CD14-positive monocyte (primary cell): ENCODE measurements around the gene PCDH15. TPM values are rescaled to one million over a fixed set of nuclear protein-coding genes. Genes with fewer than 3 reads are reported as not detected.

ENCODE experiments used
- DNase-seq, 3 donors: peaks; one replicate each; pipeline ENCODE4 v3.0.0-alpha.2; 2011 to 2022
- H2AFZ ChIP-seq: 2 replicates; pipeline ENCODE4 v1.6.0; 2012; ENCODE audit warnings: mild to moderate bottlenecking, low read depth, low read length, inconsistent platforms; ENCODE audit not compliant: insufficient read depth, poor library complexity, severe bottlenecking
- H3K27ac ChIP-seq, 2 donors: 1 replicate in 1 of 2; 2 replicates in 1 of 2; pipeline ENCODE4 v1.5.1; 2012 to 2013; ENCODE audit warnings: low read length in 2 of 2, control low read depth in 1 of 2, inconsistent platforms in 1 of 2, low read depth in 1 of 2, mild to moderate bottlenecking in 1 of 2
- H3K27me3 ChIP-seq, 2 donors: one replicate each; pipeline versions ENCODE4 v1.6.0 to v1.6.1; 2011 to 2013; ENCODE audit warnings: low read length in 2 of 2; ENCODE audit not compliant: control insufficient read depth in 2 of 2, insufficient read depth in 2 of 2
- H3K36me3 ChIP-seq, 2 donors: replicated peaks in 1 of 2; 1 replicate in 1 of 2; 2 replicates in 1 of 2; pipeline versions ENCODE4 v1.5.1 to v1.6.1; 2012 to 2013; ENCODE audit warnings: low read length in 2 of 2, control low read depth in 1 of 2, inconsistent platforms in 1 of 2, mild to moderate bottlenecking in 1 of 2; ENCODE audit not compliant: insufficient read depth in 2 of 2, control insufficient read depth in 1 of 2
- H3K4me1 ChIP-seq, 2 donors: 1 replicate in 1 of 2; 2 replicates in 1 of 2; pipeline versions ENCODE4 v1.5.1 to v1.6.1; 2012 to 2013; ENCODE audit warnings: low read length in 2 of 2, control low read depth in 1 of 2, inconsistent platforms in 1 of 2, mild to moderate bottlenecking in 1 of 2, moderate library complexity in 1 of 2; ENCODE audit not compliant: insufficient read depth in 2 of 2, control insufficient read depth in 1 of 2
- H3K4me2 ChIP-seq: replicated peaks from 2 replicates; pipeline ENCODE3; 2012; ENCODE audit warnings: low read length, moderate library complexity, mild to moderate bottlenecking; ENCODE audit not compliant: poor library complexity, severe bottlenecking; ENCODE audit errors: extremely low read depth
- H3K4me3 ChIP-seq, 3 experiments: fragments of 200-600 bp in 1 of 3; sonication (generic) in 1 of 3; replicated peaks in 1 of 3; 1 replicate in 2 of 3; 2 replicates in 1 of 3; pipeline ENCODE4 v1.5.1; 2011 to 2013; ENCODE audit warnings: low read length in 3 of 3, mild to moderate bottlenecking in 3 of 3, control low read depth in 2 of 3, low read depth in 2 of 3, inconsistent platforms in 1 of 3, moderate library complexity in 1 of 3
- H3K79me2 ChIP-seq: 2 replicates; pipeline ENCODE4 v1.6.0; 2012; ENCODE audit warnings: mild to moderate bottlenecking, control low read depth, inconsistent platforms, low read length, moderate library complexity; ENCODE audit not compliant: insufficient read depth
- H3K9ac ChIP-seq: 2 replicates; pipeline ENCODE4 v1.6.0; 2017; ENCODE audit warnings: low read length, mild to moderate bottlenecking; ENCODE audit not compliant: insufficient read depth, poor library complexity, severe bottlenecking
- H3K9me3 ChIP-seq, 2 donors: replicated peaks in 1 of 2; 1 replicate in 1 of 2; 2 replicates in 1 of 2; pipeline versions ENCODE4 v1.5.1 to v1.6.1; 2012 to 2013; ENCODE audit warnings: low read length in 2 of 2, control low read depth in 1 of 2; ENCODE audit not compliant: control insufficient read depth in 1 of 2, insufficient read depth in 1 of 2
- H4K20me1 ChIP-seq: 2 replicates; pipeline ENCODE4 v1.6.0; 2012; ENCODE audit warnings: mild to moderate bottlenecking, low read length, control low read depth, moderate library complexity; ENCODE audit not compliant: insufficient read depth
- H3K27ac Mint-ChIP-seq, 7 donors: one replicate each; pipeline ENCODE4 v1.8.0; 2020; ENCODE audit warnings: mild to moderate bottlenecking in 7 of 7, mixed read lengths in 7 of 7, moderate library complexity in 6 of 7, inconsistent platforms in 2 of 7
- H3K27me3 Mint-ChIP-seq, 3 donors: one replicate each; pipeline ENCODE4 v1.8.0; 2021 to 2022; ENCODE audit warnings: low read depth in 3 of 3, mild to moderate bottlenecking in 3 of 3, mixed read lengths in 3 of 3, moderate library complexity in 3 of 3, inconsistent platforms in 1 of 3
- H3K36me3 Mint-ChIP-seq, 2 donors: one replicate each; pipeline ENCODE4 v1.8.0; 2020; ENCODE audit warnings: mixed read lengths in 2 of 2, inconsistent platforms in 1 of 2, mild to moderate bottlenecking in 1 of 2
- H3K4me1 Mint-ChIP-seq: one replicate; pipeline ENCODE4 v1.8.0; 2020; ENCODE audit warnings: mild to moderate bottlenecking, mixed read lengths
- H3K4me3 Mint-ChIP-seq, 2 donors: one replicate each; pipeline ENCODE4 v1.8.0; 2020; ENCODE audit warnings: mild to moderate bottlenecking in 2 of 2, mixed read lengths in 2 of 2, moderate library complexity in 1 of 2
- H3K9me3 Mint-ChIP-seq, 7 donors: one replicate each; pipeline ENCODE4 v1.8.0; 2020 to 2022; ENCODE audit warnings: mixed read lengths in 7 of 7, mild to moderate bottlenecking in 6 of 7, moderate library complexity in 6 of 7, inconsistent platforms in 2 of 7
- WGBS: methylation state at CpG from one replicate; pipeline ENCODE4 v1.1.5; 2013; ENCODE audit warnings: missing lambda C conversion rate; ENCODE audit not compliant: insufficient coverage; 5-methylcytosine and 5-hydroxymethylcytosine counted together
- intact Hi-C, 2 donors: fragments of 100-400 bp; cut with micrococcal nuclease; formaldehyde crosslinking; loops; one replicate each; pipeline versions ENCODE4 v1.15.0 to v1.15.1; 2023
- polyA plus RNA-seq, 3 donors: library from polyadenylated mRNA; depleted of rRNA in 1 of 3; unstranded in 2 of 3; stranded (reverse) in 1 of 3; fragments of 300-500 nt in 2 of 3; fragments of >200 nt in 1 of 3; fragmentation: Illumina TruSeq in 2 of 3; gene quantifications; 1 replicate in 2 of 3; 2 replicates in 1 of 3; pipeline ENCODE4 v1.2.3, GENCODE V29; 2012 to 2021
- TF ChIP-seq, protein P1 (sequence below): fragments of 200-600 bp; IDR thresholded peaks from one replicate; pipeline ENCODE4 v1.8.0; 2022; ENCODE audit warnings: antibody characterized with exemption, mild to moderate bottlenecking

PCDH15 gene
- polyA plus RNA-seq, 3 donors = not detected

DNA sequence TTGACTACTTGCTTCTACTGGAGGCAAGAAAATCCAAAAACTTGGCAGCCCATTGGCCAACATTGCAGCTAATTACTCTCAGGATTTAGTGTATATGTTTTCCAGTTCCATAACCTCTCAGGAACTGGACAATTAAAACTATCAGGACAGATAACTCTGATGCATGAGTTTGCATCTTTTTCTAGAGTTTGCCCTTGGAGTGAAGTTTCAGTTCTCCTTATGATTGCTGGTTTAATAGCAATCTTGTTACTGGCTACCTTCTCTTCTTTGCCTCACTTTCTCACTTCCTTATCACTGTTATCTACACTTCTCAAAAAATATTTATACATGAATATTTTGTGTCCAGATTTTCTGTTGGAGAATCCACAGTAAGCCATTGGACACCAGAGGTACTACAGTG is 735.9 kb downstream of the PCDH15 start:
- H3K79me2 ChIP-seq = no peaks in the 10 kb centered on the region
- H3K4me3 Mint-ChIP-seq = no peak overlapping the region
- TF ChIP-seq, protein P1, sequence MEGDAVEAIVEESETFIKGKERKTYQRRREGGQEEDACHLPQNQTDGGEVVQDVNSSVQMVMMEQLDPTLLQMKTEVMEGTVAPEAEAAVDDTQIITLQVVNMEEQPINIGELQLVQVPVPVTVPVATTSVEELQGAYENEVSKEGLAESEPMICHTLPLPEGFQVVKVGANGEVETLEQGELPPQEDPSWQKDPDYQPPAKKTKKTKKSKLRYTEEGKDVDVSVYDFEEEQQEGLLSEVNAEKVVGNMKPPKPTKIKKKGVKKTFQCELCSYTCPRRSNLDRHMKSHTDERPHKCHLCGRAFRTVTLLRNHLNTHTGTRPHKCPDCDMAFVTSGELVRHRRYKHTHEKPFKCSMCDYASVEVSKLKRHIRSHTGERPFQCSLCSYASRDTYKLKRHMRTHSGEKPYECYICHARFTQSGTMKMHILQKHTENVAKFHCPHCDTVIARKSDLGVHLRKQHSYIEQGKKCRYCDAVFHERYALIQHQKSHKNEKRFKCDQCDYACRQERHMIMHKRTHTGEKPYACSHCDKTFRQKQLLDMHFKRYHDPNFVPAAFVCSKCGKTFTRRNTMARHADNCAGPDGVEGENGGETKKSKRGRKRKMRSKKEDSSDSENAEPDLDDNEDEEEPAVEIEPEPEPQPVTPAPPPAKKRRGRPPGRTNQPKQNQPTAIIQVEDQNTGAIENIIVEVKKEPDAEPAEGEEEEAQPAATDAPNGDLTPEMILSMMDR = no peak
- H3K36me3 ChIP-seq = no peaks in the 10 kb centered on the region
- no peak overlapping the region for H3K4me3 ChIP-seq
- no peak overlapping the region for H3K4me2 ChIP-seq
- H3K27ac ChIP-seq = no peak overlapping the region
- H3K4me1 ChIP-seq = no peaks in the 10 kb centered on the region
- no peaks in the 10 kb centered on the region for H3K4me1 Mint-ChIP-seq
- H2AFZ ChIP-seq = no peak overlapping the region
- H3K27me3 Mint-ChIP-seq = peaks cover 0 to 2% (median 0%) of the 10 kb centered on the region in 3 donors
- no peaks in the 10 kb centered on the region for H4K20me1 ChIP-seq
- H3K9me3 ChIP-seq = peaks cover 0 to 14% of the 10 kb centered on the region in 2 donors
- intact Hi-C loops = no loop called here
- H3K9me3 Mint-ChIP-seq = peaks cover 0 to 15% (median 5%) of the 10 kb centered on the region in 7 donors
- no peak overlapping the region for H3K9ac ChIP-seq
- H3K27ac Mint-ChIP-seq = peak overlapping the region in 2 of 7 donors; percentile 25 to 79
- H3K27me3 ChIP-seq = no peaks in the 10 kb centered on the region
- H3K36me3 Mint-ChIP-seq = no peaks in the 10 kb centered on the region
- no peak for DNase-seq

GRCh38 chr10:54064215-54064614 is 736.8 kb downstream of the PCDH15 start:
- no peak overlapping the region for H3K27ac ChIP-seq
- H3K36me3 Mint-ChIP-seq = no peaks in the 10 kb centered on the region
- H3K4me1 ChIP-seq = no peaks in the 10 kb centered on the region
- intact Hi-C loops = no loop called here
- TF ChIP-seq, protein P1 = no peak
- H4K20me1 ChIP-seq = no peaks in the 10 kb centered on the region
- no peak overlapping the region for H2AFZ ChIP-seq
- no peaks in the 10 kb centered on the region for H3K27me3 ChIP-seq
- no peak overlapping the region for H3K4me3 ChIP-seq
- no peaks in the 10 kb centered on the region for H3K36me3 ChIP-seq
- peaks cover 0 to 2% (median 0%) of the 10 kb centered on the region in 3 donors for H3K27me3 Mint-ChIP-seq
- H3K4me1 Mint-ChIP-seq = no peaks in the 10 kb centered on the region
- peaks cover 0 to 15% (median 5%) of the 10 kb centered on the region in 7 donors for H3K9me3 Mint-ChIP-seq
- H3K9ac ChIP-seq = no peak overlapping the region
- peaks cover 0 to 14% of the 10 kb centered on the region in 2 donors for H3K9me3 ChIP-seq
- H3K4me3 Mint-ChIP-seq = no peak overlapping the region
- no peak for DNase-seq
- peak overlapping the region in 3 of 7 donors; percentile 58 to 79 (median 74) for H3K27ac Mint-ChIP-seq
- H3K4me2 ChIP-seq = no peak overlapping the region
- 100% methylated on average over 5 of the region's 5 CpGs for WGBS
- no peaks in the 10 kb centered on the region for H3K79me2 ChIP-seq
